ENCODE results near the gene TNRC6A.
"Not testable (repeated sequence)": the region's sequence is repeated elsewhere in the genome, so short reads cannot be mapped to it uniquely, and the experiment has no call there.

Gene TNRC6A

DNA sequence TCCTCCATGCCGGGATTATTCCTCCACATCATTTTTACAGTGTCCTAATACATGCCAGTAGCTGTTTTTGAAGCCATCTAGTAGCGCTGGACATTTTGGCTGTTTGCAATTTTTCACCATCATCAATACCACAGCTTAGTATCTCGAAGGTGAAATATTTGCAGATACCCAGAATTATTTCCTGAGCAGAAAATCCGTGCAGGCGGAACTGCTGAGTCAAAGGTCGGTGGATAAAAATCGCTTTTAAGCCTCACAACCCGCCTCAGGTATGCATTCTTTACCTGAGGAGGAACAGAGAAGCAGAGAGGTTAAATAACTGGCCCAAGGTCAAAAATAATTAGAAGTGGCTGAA is 584 bp upstream of the TNRC6A start:
- no peak for DNase-seq

DNA sequence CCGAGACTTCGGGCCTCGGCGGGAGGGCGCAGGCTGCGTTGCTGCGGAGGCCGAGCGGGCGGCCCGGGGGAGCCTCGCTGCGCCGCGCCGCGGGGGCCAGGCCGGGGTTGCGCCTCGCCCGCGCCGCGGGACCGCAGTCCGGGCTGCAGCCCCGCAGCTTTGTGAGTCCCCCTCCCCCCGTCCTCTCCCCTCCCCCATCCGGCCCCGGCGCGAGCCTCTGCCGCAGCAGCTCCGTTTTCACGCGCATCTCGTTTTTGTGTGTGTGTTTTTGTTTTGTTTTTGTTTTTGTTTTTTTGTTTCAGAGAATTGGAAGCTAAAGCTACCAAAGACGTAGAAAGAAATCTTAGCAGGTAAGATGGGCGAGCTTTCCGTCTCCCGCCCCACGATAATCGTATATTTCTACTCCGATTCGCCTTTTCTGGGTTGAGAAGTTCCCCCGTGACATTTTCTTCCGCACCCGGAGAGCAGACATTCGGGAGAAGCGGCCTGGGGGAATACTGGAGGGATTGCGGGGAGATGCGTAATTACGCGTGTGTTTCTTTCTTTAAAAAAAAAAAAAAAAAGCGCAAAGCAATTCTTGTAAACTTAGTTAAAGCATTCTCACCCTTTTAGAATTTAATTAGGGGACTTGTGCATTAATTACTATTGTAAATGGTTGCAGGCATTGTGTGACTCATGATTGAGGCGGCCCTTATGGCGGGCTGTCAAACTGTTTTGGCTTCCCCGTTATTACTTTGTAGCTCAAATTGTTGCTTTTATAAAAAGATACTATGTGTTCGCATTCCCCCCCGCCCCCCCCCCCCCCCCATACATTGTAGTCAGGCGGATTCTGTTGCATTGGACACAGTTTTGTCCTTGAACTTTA is 732 bp downstream of the TNRC6A start:
- DNase-seq = no peak

DNA sequence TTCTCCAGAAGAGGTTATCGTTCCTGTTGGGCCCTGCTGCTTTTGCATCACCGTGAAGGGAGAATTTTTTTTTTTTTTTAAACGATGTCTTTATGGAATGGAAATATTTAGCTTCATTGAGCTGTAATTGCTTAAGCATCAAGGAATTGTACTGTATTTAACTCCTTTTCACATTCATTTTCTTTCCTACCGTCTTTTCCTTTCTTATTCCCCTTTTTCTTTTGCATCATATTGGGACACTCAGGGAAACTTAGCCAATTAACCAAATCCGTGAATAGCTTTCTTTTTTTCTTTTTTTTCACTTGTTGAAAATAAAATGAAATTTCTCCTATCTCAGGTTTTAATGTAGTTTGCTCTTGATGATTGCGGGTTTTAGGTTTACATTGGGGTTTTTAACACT is 1.5 kb downstream of the TNRC6A start:
- no peak for DNase-seq

DNA sequence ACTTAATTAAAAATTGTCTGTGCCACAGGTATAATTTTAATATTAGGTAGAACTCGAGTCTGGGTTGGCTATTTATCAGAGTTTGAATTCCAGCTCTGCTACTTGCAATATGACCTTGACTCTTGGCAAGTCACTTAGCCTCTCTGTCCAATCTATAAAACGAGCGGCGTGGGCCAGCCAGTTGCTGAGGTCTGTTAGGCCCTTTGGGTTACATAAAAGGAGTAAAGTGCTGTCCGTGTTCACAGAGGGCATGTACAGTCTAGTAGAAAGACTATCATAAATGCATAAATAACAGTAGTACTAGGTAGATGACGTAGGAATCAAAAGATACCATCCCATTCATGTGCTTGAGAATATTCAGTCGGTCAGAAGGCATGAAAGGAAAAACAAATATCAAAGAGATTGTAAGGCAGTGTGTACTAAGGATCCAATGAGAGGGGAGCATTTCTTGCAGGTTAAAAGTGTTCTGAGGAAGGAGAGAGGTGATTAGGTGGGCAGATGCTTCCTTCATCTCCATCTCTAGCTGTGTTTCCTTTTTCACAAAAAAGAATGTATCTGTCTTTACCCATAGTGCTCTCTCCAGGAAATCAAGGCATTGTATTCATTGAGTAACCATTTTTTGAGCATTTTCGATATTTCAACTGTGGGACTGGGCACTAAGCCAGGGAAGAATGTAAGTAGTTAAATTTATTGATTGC is 2.4 kb downstream of the TNRC6A start:
- DNase-seq = no peak

DNA sequence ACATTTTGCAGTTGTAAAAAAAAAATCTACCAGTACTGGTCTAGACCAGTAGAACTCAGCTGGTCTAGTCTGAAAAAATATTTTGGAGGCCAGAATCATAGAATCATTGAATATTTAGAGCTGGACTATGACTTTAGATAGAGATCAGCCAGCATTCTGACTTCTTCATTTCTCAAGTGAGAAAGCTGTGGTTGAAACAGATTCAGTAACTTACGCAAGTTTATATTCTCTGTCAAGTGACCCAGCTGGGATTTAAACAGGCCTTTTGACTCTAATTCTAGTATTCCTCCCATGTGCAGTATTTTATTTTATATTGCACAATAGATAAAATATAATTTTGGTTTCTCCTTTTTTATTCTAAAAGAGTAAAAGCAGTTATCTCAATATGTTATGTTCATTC is 4.9 kb downstream of the TNRC6A start:
- no peak for DNase-seq

DNA sequence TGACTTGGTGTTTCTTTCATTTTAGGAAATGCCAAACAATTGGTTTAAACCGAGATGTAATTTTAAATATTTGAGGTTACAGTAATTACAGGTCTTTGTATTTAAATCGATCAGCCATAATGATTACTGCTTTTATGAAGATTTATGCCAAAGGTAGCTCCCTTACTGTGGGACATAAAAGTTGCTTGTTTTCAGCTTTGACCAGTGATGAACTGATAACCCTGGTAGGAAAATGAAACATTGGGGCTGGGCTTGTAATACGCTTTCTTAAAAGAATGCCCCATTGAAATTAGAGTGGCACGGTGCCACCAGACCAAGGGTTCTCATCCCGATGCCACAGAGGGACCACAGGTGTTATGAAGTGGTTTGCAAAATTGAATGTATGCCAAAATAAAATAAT is 7.3 kb downstream of the TNRC6A start:
- no peak for DNase-seq

DNA sequence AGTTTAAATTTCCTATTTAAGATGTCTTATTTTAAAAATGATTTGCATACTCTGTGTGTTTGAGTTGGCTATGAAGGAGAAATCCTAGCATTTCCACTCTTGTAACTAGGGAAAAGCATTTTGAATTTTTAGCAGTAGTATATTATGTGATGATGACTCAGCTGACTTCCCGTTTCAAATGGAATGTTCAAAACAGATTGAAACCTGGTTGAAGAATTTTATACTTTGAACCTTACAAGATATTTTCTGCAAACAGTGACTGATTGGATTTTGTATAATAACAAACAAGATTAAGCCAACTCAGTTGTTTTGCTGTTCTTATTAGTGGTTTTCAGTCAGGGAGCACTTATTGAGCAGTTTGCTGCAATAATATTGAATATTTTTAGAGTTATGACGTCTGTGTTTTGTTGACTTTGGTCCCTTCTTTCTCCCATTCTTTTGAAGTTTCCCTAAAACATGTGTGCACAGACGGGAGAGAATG is 8.0 kb downstream of the TNRC6A start:
- no peak for DNase-seq

DNA sequence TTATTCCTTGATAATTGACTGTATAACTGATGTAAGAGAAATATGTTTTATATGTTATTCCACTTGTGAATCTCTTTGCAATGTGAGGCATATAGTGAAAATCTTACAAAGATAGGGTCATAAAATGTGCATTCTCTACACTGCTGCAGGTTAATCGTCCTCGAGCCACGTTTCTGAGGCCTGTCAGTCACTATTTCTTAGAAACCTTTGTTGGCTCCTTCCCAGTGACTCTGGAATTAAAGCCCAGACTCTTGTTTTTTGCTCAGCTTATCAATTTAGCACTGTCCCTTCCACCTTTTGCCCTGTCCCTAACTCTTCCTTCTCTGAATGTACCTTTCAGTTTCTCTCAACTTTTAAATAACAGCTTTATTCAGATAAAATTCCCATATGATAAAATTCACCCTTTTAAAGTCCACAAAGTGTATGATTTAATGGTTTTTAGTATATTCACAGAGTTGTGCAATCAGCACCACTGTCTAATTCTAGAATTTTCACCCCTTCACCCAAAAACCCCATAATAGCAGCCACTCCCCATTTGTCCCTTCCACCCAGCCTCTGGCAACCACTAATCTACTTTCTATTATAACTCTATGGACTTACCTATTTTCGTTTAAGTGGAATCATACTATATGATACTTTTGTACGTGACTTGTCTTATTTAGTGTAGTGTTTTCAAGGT is 8.6 kb downstream of the TNRC6A start:
- DNase-seq = no peak

DNA sequence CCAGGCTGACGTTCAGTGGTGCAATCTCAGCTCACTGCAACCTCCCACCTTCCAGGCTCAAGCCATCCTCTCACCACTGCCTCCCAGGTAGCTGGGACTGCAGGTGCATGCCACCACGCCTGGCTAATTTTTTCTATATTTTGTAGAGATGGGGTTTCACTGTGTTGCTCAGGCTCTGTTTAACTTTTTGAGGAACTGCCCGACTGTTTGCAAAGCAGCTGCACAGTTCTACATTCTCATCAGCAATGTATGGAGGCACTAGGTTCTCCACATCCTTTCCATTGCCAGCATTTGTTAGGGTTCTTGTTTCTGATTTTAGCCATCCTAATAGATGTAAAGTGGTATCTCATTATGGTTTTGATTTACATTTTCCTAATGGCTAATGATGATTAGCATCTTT is 9.4 kb downstream of the TNRC6A start:
- DNase-seq = no peak

DNA sequence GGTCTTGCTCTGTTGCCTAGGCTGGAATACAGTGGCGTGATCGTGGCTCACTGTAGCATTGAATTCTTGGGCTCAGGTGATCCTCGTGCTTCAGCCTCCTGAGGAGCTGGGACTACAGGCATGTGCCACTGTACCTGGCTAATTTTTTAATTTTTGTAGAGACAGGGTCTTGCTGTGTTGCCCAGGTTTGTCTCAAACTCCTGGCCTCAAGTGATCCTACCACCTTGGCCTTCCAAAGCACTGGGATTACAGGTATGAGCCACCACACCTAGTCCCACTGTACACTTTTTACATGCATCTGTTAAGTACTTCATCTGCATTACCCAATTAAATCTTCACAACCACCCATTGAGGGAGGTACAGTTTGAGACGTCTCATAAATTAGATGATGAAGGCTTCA is 12.4 kb downstream of the TNRC6A start:
- DNase-seq = no peak

DNA sequence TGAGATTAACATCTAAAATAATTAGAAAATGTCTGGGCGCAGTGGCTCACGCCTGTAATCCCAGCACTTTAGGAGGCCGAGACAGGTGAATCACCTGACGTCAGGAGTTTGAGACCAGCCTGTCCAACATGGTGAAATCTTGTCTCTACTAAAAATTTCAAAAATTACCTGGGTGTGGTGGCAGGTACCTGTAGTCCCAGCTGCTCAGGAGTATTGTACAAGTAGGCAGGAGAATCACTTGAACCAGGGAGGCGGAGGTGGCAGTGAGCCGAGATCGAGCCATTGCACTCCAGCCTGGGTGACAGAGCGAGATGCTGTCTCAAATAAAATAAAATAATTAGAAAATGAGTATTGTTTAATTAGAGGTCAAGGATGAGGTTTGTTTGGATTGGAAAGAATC is 13.2 kb downstream of the TNRC6A start:
- not testable (repeated sequence) for DNase-seq

DNA sequence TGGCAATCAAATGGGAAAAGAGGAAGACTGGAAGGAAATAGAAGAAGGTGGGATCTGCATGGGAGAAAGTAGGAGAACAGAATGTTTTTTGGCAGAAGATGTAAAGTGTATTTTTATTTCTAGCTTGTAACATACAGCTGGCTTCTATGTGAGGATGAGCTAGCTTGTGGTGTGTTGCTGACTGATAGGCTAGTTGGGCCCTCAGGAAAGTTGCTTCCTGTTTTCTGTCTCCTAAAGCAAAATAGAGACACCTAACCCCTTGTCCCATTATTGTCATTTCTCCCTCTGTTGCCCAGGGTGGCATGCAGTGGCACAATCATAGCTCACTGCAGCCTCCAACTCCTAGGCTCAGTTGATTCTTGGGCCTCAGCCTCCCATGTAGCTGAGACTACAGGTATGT is 15.9 kb downstream of the TNRC6A start:
- no peak for DNase-seq

DNA sequence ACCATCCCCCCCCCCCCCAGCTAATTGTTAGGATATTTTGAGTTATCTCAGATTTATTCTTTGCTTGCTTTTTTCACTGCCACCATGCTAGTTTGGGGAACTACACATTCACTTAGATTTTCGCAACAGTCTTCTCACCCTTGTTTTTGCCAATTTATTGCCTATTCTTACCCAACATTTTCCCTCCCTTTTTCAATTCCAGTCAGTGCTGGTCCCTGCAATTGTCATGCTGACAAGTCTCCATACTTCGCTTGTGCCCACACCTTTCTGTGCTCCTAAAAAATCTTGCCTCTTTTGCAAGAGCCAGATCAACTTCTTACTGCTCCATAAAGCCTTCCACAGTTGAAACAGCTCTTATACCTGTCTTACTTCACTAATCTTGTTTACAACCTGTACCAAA is 16.3 kb downstream of the TNRC6A start:
- no peak for DNase-seq

DNA sequence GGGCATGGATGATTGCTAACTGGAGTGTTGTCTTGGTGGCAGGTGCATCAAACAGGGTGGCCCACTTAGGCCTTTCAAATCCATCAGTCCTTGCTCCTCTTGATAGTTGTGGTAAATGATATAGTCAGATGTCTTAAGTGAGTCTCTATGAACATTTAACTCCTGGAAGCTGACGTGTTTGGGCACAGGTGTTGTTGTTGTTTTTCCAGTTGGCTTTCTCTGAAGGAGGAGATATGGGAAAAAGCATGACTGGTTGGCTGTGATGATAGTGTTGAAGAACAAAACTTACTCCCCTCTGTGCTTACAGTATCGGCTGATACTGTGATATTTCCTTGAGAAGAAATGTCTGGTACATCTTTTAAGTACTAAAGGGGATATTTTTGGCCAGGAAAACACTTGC is 18.0 kb downstream of the TNRC6A start:
- DNase-seq = no peak

DNA sequence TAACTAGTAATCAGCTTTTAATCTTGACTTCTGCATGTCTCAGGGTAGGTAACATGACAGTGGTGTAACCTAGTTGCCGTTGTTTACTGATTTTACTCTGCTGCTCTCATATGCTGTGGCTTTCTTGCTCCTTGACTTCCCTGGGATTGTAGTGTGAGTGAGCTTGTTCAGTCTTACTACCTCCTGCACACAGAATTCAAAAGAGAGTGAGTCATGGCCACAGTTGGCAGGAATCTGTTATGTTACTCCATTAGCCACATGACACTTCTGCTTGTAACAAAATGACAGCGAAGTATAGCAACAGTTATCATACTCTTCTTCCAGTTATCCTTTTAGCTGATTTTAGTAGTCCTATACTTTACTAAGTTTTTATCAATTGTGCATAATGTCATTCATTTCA is 18.8 kb downstream of the TNRC6A start:
- no peak for DNase-seq

DNA sequence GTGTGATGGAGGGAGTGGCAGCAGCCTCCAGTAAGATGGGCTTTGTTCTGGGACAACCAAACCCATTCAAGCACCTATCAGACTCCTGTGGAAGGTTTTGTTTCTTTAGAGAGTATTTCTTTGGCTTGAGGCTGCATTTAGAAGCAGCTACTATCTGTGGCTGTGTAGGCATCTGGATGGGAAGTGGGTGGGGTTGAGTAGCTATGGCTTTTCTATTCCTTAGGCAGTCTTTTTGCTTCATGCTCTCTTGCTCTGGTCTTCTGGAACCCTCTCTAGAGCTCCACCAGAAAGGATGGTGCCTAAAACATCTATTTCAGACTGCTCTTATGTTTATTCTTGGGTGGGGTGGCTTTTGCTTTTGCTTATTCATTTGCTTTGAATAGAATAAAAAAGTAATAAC is 19.9 kb downstream of the TNRC6A start:
- no peak for DNase-seq

DNA sequence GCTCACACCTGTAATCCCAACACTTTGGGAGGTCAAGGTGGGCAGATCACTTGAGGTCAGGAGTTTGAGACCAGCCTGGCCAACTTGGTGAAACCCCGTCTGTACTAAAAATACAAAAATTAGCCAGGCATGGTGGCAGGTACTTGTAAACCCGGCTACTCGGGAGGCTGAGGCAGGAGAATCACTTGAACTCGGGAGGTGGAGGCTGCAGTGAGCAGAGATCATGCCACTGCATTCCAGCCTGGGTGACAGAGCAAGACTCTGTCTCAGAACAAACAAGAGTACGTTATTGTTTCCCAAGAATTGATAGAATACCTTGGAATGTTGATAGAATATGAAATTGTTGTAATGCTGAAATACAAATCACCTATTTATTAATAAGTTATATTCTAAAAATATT is 20.4 kb downstream of the TNRC6A start:
- DNase-seq = not testable (repeated sequence)

DNA sequence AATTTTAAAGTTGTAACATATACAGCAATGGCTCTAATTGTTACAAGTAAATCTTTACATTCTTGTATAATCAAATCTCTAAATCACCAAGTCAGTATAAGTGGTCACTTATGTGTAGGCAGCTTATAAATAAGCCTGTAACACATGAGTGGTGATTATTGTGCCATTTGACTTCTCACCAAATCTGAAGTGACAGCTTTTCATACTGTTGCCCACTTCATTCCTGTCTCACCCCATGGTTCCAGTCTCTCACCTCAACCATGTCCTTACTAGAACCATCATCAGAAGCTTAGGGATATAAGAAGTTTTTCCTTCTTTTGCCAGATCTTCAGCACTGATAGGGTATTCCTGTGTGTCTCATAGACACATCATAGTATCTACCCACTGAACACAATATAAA is 23.5 kb downstream of the TNRC6A start:
- no peak for DNase-seq

DNA sequence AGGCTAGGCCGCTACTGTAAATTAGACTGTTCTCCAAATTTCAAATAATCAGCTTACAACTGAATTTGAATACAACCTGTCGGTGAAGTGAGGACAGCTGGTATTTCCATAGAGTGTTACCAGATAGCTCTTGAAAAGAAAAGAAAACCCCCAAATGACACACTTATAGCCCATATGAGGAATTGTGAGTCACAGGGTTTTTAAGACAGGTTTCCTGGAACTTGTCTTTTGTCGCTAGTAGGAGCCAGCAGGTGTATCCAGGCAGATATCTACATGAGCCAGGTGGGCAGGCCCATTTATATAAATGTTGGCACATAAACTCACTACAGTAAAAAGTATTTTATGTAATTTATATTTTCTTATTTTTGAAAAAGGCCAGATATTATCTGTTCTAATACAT is 24.0 kb downstream of the TNRC6A start:
- no peak for DNase-seq

DNA sequence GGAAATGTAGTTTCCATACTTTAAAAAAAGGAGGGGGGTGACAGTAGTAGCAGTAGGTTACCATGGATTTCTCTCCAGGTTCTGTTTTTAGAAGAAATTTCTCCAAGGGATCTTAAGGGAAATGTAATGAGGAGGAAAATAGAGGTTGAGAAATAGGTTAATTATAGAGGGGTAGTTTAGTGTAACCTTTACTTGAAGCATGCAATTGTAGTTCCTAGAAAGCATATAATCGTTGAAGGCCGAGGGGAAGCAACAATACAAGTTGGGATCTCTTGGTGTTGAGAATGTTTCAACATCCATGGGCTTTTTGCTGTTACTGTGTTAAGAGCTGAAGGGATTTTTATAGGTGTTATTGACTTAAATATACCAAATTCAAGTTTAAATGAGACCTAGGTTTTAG is 25.1 kb downstream of the TNRC6A start:
- DNase-seq = no peak

DNA sequence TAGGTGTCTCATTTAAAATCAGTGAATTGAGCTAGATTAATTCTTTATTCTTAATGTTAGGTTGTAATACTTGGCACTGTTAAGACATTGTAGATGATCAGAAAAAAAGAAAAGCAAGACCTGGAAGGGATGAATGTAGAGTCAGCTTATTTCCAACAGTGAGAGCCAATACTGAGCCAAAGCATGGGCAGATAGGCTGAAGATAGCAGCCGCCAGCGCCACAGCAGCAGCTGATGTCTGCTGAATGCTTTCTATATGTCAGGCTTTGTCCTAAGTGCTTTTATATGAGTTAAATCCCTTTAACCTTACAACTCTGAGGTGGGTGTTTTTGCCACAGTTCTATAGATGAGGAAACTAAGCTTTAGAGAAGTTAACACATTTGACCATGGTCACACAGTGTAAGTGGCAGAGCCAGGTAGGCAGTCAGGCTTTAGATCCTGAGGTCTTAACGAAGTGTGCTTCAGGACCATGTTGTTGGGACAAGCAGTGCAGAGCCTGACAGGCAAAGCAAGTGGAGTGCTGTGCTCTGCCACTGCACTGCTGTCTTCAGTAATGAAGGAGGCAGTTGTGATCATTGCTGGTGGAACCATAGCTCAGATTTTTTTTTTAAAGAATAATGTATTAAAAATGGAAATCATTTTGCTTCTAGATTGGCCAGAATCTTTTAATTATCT is 25.9 kb downstream of the TNRC6A start:
- no peak for DNase-seq

DNA sequence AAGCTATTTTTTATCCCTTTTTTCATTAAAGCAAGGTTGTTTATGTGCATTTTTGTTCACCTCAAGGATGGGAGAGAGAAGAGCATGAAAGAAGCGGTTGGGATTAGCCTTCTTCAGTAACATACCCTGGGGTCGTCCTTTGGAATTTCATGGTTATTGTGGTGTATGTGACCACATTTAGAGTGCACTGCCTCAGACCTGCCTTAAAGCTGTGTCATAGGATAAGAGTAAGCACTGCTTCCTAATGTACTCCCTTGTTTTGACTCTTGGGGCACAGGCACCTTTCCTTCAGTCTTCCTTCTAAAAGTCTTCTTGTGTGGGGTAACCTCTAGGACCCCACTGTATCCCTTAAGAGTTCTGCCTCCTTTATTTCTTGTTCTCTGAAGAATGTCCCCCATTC is 28.9 kb downstream of the TNRC6A start:
- no peak for DNase-seq

DNA sequence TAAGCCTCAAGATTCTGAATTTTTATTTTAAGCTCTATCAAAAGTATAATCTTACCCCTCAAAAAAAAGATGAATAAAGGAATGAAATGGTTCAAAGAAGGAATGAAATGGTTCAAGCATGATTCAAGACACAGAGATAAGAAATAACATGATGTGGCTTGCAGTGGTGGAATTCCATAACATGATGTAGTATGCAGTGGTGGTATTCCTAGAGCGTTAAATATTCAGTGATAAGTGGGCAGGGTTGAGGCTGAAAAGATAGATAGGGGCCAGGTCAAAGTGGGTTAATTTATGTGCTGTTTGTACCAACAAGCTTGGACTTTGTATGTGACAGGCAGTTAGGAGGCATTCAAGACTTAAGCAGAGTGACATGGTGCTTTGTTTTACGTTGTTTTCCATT is 29.6 kb downstream of the TNRC6A start:
- DNase-seq = no peak

Measured in NCI-H2107 (cell line).